Measurements from ENCODE around the gene ALG14. TPM values are rescaled to one million over a fixed set of nuclear protein-coding genes. Genes with fewer than 3 reads are reported as not detected.
A peak's percentile ranks its signal among the peaks of the same experiment; 100 is the strongest.
"Not testable (repeated sequence)": the region's sequence is repeated elsewhere in the genome, so short reads cannot be mapped to it uniquely, and the experiment has no call there.

ALG14 gene
- total RNA-seq, 1 donor from 2014 or later: 2.8 TPM

- peak; percentile 61 for DNase-seq (ENCODE audit: low read depth, low spot score)
These were observed 29.4 kb downstream of the ALG14 start for GRCh38 chr1:95043141-95043980.

GRCh38 chr1:95042286-95042685 lies 30.5 kb downstream of the ALG14 start:
- DNase-seq (ENCODE audit: low read depth, low spot score): no peak

- DNase-seq (ENCODE audit: low read depth, low spot score): peak; percentile 72
These were observed 31.1 kb downstream of the ALG14 start for GRCh38 chr1:95041491-95042165.

GRCh38 chr1:95040032-95040525 lies 32.7 kb downstream of the ALG14 start:
- no peak for DNase-seq (ENCODE audit: low read depth, low spot score)

GRCh38 chr1:95039360-95040031 lies 33.3 kb downstream of the ALG14 start:
- no peak for DNase-seq (ENCODE audit: low read depth, low spot score)

- no peak for DNase-seq (ENCODE audit: low read depth, low spot score)
These were observed 37.2 kb downstream of the ALG14 start for GRCh38 chr1:95035536-95035935.

GRCh38 chr1:95034506-95034905 lies 38.2 kb downstream of the ALG14 start:
- DNase-seq (ENCODE audit: low read depth, low spot score): no peak

GRCh38 chr1:95033843-95034242 lies 38.9 kb downstream of the ALG14 start:
- DNase-seq (ENCODE audit: low read depth, low spot score): no peak

- DNase-seq (ENCODE audit: low read depth, low spot score): no peak
These were observed 43.2 kb downstream of the ALG14 start for GRCh38 chr1:95029532-95029931.

GRCh38 chr1:95028954-95029353 lies 43.8 kb downstream of the ALG14 start:
- no peak for DNase-seq (ENCODE audit: low read depth, low spot score)

GRCh38 chr1:95027046-95027445 lies 45.7 kb downstream of the ALG14 start:
- no peak for DNase-seq (ENCODE audit: low read depth, low spot score)

- no peak for DNase-seq (ENCODE audit: low read depth, low spot score)
These were observed 49.2 kb downstream of the ALG14 start for GRCh38 chr1:95023399-95024043.

- no peak for DNase-seq (ENCODE audit: low read depth, low spot score)
These were observed 50.2 kb downstream of the ALG14 start for GRCh38 chr1:95022644-95022926.

- DNase-seq (ENCODE audit: low read depth, low spot score): no peak
These were observed 50.7 kb downstream of the ALG14 start for GRCh38 chr1:95021805-95022643.

GRCh38 chr1:95021119-95021518 lies 51.6 kb downstream of the ALG14 start:
- DNase-seq (ENCODE audit: low read depth, low spot score): no peak

- not testable (repeated sequence) for DNase-seq (ENCODE audit: low read depth, low spot score)
These were observed 53.3 kb downstream of the ALG14 start for GRCh38 chr1:95019466-95019865.

GRCh38 chr1:95018602-95019369 lies 54.0 kb downstream of the ALG14 start:
- no peak for DNase-seq (ENCODE audit: low read depth, low spot score)

GRCh38 chr1:95017775-95018174 lies 55.0 kb downstream of the ALG14 start:
- DNase-seq (ENCODE audit: low read depth, low spot score): no peak

GRCh38 chr1:95015076-95015475 lies 57.7 kb downstream of the ALG14 start:
- no peak for DNase-seq (ENCODE audit: low read depth, low spot score)

- DNase-seq (ENCODE audit: low read depth, low spot score): peak; percentile 55
These were observed 58.7 kb downstream of the ALG14 start for GRCh38 chr1:95013950-95014574.
